Stimulated activated CD4-positive, alpha-beta T cell treated with anti-CD3 and anti-CD28 coated beads, Interleukin-4, amount 100 ng/mL, for 4 hours (primary cell): ENCODE data around the gene CORIN.
"Not testable (repeated sequence)": the region's sequence is repeated elsewhere in the genome, so short reads cannot be mapped to it uniquely, and the experiment has no call there.

Experiments used
- DNase-seq, 2 experiments: peaks; one replicate each; pipeline ENCODE4 v3.0.0-alpha.2; 2020

Gene CORIN

DNA sequence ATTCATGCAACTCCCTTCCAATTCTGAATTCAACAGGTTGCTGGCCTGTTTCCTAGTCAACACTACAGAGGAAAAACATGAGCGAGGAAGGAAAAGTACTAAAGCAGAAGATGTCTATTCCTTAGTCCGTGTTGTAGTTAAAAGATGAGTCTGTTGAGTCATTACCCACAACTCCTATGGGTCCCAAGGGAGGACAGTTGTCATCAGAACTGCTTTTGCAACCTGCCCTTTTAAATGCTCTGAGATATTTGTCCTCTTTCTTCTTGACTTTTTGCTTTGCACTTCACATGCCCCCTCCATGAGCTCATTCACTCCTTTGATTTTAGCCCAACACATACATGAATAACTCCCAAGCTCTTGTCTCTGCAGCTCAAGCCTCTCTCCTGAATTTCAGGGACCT is 119.2 kb downstream of the CORIN start:
- DNase-seq, result no peak

DNA sequence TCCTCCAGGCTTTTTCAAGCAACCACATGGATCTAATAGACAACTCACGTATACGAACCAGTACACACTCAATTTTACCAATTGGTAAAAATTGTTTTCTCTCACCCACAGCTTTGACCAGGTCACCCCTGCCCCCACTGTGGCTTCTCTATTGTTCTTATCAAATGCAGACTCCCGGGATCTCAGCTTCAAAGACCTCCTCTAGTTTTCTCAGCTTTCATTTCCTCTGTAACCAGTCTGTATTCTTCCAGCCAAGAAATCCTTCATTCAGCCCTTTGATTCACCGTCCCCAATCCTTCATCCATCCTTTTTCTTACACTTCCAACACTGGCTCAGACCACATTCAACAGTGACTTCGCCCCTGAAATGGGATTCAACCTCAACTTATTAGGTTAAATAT is 120.7 kb downstream of the CORIN start:
- DNase-seq, result no peak

DNA sequence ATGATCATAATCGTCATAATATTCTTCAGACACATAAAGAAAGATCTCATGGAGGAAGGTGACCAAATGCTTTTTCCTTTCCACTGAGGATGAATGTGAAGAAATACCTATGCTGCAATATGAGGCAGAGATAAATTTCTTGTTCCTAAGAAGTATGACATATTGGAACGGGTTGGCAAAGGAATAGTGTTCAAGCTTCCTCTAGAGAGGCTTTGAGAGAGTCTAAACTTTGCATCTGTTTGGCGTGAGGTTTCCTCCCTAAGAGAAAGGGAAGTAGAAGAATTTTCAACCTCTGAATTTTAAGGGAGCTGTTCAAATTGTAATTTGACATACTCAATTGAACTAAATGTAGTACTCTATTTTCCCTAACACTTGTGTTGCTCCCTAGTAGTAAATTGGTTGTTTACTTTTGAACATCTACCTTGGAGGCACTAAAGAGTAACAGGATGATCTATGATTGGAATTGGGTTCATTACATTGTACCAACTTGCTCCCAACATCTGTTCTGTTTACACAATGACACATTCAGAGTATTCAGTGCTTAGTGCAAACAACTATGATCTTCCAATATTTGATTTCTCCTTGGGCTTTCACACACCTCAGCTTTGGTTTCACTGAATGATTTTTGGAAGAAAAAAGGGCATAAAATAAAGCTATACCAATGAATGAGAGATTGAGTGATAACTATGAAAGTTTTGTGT is 122.0 kb downstream of the CORIN start:
- DNase-seq, result no peak

DNA sequence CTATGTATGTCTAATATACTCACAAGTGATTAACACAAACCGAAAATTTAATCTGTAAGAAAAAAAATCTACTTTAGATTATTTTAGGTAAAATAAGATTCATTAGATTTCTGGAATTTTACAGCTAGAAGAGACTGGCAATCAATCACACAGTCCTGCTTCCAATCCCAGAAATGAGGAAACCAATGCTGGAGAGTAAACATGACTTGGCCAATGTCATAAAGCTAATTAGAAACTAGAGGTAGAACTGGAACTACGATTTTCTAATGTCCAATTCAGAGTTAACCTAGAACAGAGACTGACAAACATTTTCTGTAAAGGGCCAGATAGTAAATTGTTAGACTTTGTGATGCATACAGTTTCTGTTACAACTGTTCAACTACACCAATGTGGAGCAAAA is 123.6 kb downstream of the CORIN start:
- no peak for DNase-seq

DNA sequence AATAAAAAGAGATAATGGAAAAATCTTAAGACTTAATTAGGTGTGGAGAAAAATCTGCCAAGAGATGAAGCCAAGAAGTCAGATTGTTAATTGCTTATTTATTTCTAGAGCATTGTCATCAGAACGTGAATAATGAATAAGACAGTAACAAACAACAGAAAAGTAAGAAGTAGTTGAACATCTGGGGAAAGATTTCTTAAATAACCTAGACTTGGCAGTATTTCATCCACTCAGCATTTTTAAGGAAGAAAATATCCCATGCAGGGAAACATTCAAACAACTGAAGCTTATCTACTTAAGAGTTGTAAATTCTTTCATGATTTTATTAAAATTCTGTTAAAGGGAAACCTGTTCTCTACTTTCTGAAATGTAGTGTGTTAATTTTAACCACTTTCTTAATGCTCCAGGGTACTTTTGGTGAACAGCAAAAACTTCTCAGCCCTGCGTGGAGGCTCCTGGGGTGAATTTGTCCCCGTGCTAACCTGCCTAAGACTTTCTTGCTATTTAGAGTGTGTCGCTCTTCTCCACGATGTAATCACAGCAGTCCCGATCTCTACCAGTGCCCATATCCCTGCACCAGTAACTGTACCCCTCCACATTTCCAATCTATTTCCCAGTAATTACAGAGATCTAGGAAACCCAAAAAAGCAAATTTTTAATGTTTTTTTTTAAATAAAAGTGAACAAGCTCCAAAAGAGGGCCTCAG is 124.6 kb downstream of the CORIN start:
- no peak for DNase-seq

DNA sequence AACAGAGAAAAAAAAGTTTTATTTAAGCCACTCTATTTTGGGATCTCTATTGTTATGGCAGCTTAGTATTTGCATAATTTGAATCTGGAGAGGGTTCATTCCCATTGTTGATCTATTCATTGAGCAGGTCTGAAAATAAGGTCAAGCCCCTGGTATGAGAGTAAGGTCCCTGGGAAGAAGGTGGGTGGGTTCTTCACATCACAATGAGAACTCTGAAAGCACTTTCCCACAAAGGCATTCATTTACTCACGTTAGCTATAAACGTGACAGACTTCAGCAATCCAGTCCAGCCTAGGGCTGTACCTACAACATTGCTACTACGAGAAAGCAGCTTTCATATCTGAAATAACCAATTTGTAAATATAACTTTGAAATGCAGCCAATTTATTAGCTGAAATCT is 126.2 kb downstream of the CORIN start:
- no peak for DNase-seq

DNA sequence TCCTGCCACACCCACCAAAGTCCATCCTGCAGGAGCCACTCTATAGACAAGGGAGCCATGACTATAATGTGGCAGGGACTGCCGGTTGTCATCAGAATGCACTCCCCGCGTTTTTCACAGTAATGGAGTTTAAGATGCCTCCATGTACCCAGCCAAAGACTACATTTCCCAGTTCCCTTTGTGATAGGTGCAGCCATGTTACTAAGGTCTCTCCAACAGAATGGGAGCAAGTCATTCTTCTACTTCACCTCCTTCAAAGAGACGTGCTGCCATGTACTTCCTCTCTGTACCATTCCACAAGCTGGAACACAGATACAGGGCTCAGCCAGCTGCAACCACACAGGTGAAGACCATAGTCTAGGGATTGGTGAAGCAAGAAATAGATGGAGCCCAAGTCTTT is 126.7 kb downstream of the CORIN start:
- DNase-seq, result no peak

DNA sequence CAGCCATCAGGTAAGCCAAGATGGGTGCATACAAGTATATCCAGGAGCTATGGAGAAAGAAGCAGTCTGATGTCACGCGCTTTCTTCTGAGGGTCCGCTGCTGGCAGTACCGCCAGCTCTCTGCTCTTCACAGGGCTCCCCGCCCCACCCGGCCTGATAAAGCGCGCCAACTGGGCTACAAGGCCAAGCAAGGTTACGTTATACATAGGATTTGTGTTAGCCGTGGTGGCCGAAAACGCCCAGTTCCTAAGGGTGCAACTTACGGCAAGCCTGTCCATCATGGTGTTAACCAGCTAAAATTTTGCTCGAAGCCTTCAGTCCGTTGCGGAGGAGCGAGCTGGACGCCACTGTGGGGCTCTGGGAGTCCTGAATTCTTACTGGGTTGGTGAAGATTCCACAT is 131.5 kb downstream of the CORIN start:
- DNase-seq, result not testable (repeated sequence)

DNA sequence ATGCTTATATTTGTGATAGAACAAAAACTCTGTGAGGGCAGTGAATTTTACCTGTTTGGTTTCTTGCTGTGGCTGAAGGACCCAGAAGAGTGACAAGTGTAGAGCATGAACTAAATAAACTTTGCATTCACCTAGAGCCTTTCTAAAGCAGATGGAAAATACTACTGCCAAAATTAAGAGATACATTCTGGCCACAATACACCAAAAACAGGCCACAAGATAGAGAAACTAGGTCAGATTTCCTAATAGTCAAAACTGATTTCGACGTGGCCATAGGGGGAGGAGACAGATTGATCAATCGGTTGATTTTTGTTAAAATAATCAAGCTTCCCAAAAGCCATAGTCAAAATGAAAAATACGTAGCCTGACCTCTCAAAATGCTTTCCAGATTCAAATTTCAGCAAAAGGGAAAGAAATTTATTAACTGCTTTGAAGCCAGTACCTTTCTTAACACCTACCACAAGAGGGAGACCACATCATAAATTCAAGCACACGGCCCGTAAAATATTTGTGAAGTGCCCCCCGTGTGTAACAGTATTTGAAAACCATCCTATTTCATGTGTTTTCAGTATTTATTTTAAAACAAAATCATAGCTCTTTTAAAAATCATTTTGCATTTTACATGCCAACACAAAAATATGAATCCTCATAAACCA is 132.4 kb downstream of the CORIN start:
- DNase-seq, result no peak

DNA sequence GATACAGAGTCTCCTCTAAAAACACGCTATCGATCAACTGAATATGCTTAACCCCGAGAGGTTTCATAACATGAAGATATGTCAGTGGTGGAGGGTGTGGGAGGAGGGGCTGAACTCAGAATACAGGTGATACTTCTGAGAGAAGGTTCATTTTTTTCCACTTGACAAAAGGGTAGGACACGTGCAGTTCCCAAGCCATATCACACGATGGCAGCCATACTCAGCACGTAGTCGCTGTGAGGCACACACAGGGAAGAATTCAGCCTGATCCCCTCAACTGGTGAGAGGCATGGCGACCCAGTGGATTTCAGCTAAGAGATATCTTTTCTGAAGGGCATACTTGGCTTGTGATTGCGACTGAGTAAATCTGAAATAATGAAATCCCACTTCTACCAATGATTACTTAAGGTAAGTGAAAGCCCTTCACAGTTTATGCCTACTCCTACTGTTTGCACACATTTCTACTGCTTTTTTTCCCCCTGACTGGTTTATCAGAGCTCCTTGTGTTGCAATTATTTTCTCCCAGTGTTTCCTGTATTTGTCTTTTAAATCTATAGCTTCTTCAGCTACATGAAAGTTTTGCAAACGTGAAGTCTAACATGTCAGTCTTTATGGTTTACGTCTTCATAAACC is 133.1 kb downstream of the CORIN start:
- DNase-seq, result no peak

DNA sequence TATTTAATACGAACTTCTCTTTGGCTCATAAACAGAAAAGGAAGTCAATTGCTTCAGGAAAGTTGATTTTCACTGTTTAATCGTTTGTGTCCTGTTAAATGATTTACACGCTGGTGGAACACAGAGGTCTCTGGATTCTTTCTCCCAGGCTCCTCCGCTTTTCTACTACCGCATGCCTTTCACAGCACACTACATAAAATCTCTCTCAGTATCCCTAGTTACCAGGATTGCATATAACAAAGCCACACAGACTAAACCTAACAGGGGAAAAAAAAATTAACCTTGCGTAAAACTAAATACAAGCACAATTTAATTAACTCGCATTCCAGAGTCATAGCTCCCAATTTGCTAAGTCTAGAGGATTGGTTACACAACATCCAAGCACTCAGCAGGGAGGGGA is 133.9 kb downstream of the CORIN start:
- no peak for DNase-seq

DNA sequence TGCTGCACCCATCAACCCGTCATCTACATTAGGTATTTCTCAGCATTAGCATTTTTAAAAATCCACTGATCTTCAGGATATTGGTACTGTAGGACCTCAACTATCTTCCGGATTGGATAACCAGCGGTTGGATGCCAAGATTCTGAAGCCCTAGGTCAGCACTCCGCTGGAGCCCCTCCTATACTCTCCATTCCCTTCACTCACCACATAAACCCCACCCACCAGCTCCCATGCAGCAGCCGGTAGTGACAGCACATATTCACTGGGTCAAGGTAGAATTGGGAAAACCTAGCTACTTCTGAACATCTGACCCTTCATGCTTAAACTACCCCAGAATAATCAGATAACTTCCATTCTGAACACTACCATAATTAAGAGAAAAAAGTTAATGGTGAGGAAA is 134.9 kb downstream of the CORIN start:
- no peak for DNase-seq

DNA sequence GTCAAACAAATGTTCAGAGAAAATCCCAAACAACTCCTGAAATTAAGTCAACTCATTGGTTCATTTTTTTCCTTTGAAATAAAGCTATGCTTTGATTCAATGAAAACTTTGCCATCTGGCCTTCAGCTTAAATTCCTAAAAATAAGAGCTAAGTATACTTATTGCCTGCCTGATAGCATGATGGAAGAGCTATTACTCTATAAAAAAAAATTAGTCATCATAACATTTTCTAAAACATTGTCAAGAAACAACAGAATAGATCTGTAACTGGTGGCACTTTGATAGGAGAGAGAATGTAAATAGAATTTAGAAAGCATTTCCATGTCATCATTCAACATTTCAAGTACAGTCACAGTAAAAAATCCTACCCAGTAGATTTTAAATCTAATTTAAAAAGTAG is 136.6 kb downstream of the CORIN start:
- DNase-seq, result no peak

DNA sequence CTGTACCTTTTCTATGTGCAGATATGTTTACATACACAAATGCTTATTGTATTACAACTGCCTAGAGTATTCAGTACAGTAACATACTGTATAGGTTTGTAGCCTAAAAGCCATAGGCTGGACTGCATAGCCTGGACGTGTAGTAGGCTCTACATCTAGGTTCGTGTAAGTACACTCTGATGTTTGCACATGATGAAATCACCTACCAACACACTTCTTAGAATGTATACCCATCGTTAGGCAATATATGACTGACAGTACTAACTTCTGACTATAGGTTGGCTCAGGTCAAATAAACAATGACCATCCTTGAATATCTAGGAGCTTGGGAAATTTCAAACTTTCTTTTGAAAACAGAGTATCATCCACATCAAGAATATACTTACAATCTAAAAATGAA is 139.0 kb downstream of the CORIN start:
- no peak for DNase-seq

DNA sequence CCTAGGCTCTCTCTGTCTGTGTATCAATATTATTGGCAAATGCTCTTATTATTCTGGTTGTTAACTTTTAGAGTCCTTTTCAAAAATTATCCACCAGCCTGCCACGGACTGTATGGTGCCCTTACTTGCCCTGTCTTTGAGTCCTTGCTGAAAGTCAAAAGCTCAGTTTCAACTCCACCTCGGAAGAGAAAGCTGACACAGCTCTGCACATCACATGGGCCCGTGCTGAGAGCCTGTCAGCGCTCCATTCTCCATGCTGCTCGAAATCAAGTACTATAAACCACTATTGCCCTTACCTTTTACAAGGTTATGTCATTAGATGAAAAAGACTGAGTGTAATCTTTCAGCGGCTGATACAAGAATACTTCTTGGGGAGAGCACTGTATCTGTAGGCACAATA is 141.0 kb downstream of the CORIN start:
- DNase-seq, result no peak

DNA sequence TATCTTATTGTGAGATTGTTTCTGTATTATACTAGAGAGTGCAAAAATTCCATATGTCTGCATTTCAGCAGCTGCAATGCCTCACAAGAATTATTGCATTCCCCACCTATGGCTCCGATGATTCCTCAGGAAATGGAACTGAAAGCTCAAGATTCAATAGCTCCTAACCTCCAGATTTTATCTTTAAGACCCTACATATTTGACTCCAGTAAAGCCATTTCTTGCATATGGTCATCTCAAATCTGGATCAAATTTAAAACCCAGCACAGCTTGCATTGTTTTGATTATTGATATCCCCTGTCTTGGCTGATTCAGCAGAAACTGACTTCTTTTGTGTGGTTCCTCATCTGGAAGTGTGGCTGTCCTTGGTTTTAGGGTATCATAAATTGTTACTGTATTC is 142.6 kb downstream of the CORIN start:
- DNase-seq, result no peak

DNA sequence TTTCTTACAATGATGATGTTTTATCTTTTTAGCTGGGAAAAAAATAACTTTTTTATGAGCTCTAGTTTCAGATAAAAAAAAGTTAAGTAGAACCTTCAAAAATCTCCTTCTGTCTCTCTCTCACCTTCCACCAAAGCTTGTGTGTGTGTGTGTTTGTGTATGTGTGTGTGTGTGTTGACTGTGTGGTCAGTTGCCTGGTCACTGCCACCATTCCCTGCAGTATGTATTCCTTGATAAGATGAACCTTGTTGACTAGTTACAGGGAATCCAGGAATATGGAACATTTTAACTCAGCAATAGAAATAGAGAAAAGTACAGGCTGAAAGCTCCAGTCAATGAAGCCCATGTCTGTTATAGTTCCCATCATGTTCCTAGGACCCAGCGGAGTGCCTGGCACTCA is 143.5 kb downstream of the CORIN start:
- no peak for DNase-seq

DNA sequence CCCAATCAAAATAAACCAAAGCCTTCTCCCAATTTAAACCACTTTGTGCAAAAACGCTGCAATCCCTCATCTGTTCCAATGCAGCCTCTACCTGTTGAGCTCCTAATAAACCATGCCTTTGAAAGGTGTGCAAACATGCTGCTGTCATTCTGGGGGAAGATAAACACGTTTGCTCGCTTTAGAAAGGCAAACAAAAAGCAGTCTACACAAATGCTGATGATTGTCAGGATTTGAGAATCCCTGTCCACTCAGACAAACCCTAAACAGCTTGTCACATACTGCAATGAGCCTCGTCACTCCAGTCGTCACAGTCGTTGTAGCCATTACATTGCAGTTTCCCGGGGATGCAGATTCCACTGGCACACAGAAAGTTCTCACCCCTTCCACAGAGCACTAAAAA is 145.2 kb downstream of the CORIN start:
- DNase-seq, result no peak

DNA sequence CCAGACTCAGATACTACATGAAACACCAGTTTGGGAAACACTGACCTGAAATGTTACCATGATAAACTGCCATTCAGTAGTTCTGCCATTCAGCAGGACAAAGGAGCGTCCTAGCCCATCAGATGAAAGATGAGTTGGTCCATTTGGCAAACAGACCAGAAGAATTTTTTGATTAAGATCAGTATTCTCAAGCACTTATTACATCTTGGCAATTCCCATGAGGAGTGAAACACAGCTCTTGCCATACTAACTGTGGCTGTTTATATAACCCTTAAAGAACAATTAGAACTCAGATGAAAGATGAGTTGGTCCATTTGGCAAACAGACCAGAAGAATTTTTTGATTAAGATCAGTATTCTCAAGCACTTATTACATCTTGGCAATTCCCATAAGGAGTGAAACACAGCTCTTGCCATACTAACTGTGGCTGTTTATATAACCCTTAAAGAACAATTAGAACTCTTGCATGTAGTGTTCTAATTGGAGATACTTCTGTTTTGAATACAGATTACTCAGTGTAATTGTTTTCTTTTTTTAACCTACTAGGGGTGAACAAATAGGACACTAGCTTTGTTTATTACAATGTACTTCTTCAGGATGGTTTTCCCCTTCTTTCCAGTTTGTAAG is 146.0 kb downstream of the CORIN start:
- not testable (repeated sequence) for DNase-seq

DNA sequence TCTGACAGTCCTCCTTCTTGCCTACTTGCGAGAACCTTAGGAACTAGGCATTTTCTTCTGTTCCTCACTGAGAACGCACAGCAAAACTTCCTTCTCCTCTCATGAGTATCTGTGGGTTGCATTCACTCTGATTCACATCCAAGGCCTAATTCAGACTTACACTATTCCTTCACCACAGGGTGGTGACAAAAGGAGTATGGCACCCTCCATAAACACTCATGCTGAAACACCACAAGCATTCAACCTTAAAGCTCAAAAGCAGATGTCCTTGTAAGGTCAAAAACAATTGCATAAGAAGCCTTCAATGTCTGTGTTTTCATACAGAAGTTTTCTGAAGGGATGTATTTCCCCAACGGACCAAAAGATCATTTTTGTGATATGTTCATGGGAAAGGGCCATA is 147.3 kb downstream of the CORIN start:
- DNase-seq, result no peak

DNA sequence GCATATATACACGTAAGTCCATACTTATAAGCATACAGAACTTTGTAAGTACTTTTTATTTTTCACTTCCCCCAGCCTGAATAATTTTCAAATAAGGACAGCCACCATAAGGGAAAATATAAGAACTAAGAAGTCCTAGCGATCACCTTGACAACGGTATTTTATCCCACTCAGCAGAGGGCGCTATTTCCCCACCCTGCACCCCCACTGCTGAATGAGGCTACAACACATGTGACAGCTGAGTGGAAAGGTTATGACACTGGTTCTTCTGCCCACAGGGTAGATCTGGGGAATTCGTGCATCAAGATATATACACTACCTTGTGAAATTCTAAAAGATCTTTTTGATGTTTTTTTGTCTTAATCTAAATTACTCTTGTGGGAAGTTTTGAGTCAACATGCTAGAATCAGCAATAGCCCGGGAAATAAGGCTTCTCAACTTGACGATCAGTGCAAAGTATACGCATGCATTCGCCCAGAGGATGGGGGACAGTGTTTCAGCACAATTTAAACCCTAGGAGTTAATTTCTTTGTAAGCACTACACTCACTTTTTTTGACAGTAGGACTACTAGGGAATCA is 151.5 kb downstream of the CORIN start:
- peak; percentile 42 to 51 for DNase-seq

DNA sequence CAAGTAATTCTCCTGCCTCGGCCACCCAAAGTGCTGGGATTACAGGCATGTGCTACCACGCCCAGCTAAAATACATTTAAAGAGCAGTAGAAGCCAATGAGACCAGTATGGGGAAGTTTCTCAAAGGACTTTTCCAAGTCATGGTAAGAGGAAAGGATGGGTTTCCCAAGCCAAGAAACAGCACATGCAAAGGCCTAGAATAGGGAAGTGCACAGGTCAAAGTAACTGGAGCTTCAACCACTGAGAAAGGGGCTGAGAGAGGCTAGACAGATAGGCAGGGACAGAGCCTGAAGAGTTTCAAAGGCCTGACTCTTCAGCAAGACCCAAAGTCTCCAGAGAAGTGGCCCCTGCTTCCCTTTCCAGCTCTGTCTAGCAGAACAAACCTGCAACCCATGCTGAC is 162.1 kb downstream of the CORIN start:
- no peak for DNase-seq

DNA sequence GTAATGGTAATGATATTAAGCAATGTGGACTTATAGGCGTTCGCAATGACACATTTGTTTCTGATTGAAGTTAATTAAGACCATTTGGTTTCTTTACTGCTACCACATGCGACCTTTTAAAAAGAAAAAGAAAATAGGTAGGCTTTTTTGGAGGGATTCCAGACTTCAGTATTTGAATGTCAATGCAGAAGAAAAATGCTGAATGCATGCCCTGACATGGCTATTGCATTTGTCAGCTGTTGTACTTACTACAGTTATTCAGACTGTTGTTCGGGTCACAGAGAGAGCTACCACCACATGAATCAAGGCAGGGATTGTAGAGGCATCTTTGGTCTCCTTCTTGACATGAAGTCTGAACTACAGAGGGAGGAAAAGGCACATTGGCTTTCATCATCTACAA is 163.7 kb downstream of the CORIN start:
- DNase-seq, result no peak
